ENCODE data around the gene PRKN. TPM values are rescaled to one million over a fixed set of nuclear protein-coding genes. Genes with fewer than 3 reads are reported as not detected.

The PRKN gene
- total RNA-seq, 2 donors from 2014 or later: 3.3 to 4.8 TPM

GRCh38 chr6:162264581-162264980, 463.0 kb downstream of the PRKN start:
- TF ChIP-seq CTCF (conservative IDR thresholded peaks at IDR 0.05): no peak
- DNase-seq: no peak
- Mint-ChIP-seq H3K4me1 (peaks cover 5% of the 10 kb centered on the region), H3K27ac (no peak overlapping the region), H3K4me3 (no peak overlapping the region), H3K9me3 (no peaks in the 10 kb centered on the region), H3K27me3 (ENCODE audit: insufficient read depth) (no peaks in the 10 kb centered on the region), H3K36me3 (ENCODE audit: low read depth) (no peaks in the 10 kb centered on the region)
- Histone ChIP-seq H3K4me1 (ENCODE audit: control insufficient read depth, insufficient read depth, low read length) (no peaks in the 10 kb centered on the region), H3K4me3 (ENCODE audit: low read length) (no peak overlapping the region), H3K36me3 (ENCODE audit: control insufficient read depth, insufficient read depth, low read length) (no peaks in the 10 kb centered on the region), H3K27ac (ENCODE audit: low read depth, low read length) (no peak overlapping the region), H3K9me3 (ENCODE audit: control insufficient read depth, low read length) (no peaks in the 10 kb centered on the region), H3K27me3 (ENCODE audit: control insufficient read depth, insufficient read depth, low read length, poor library complexity, severe bottlenecking) (no peaks in the 10 kb centered on the region), H3K9ac (ENCODE audit: extremely low read depth, low read length, poor library complexity, severe bottlenecking) (no peak overlapping the region)
- 59 to 70% methylated on average over 3 to 6 of the region's 6 CpGs for WGBS, 2 experiments (ENCODE audit: insufficient coverage in 1 of 2, insufficient read length in 1 of 2)

- no peaks in the 10 kb centered on the region for H3K9me3 ChIP-seq (ENCODE audit: control insufficient read depth, low read length)
- no peak overlapping the region for H3K27ac ChIP-seq (ENCODE audit: low read depth, low read length)
- H3K27me3 ChIP-seq (ENCODE audit: control insufficient read depth, insufficient read depth, low read length, poor library complexity, severe bottlenecking): no peaks in the 10 kb centered on the region
- H3K36me3 ChIP-seq (ENCODE audit: control insufficient read depth, insufficient read depth, low read length): no peaks in the 10 kb centered on the region
- 92 to 95% methylated on average over 4 to 15 of the region's 15 CpGs for WGBS, 2 experiments (ENCODE audit: insufficient coverage in 1 of 2, insufficient read length in 1 of 2)
- H3K9ac ChIP-seq (ENCODE audit: extremely low read depth, low read length, poor library complexity, severe bottlenecking): no peak overlapping the region
- no peak for TF ChIP-seq CTCF (conservative IDR thresholded peaks at IDR 0.05)
- Mint-ChIP-seq H3K9me3 (no peaks in the 10 kb centered on the region), H3K4me3 (no peak overlapping the region), H3K27me3 (ENCODE audit: insufficient read depth) (no peaks in the 10 kb centered on the region), H3K36me3 (ENCODE audit: low read depth) (no peaks in the 10 kb centered on the region), H3K4me1 (peaks cover 5% of the 10 kb centered on the region), H3K27ac (no peak overlapping the region)
- no peak for DNase-seq
- no peak overlapping the region for H3K4me3 ChIP-seq (ENCODE audit: low read length)
- no peaks in the 10 kb centered on the region for H3K4me1 ChIP-seq (ENCODE audit: control insufficient read depth, insufficient read depth, low read length)
Measured at GRCh38 chr6:162262466-162263196, 464.9 kb downstream of the PRKN start.

GRCh38 chr6:162261598-162261997, 466.0 kb downstream of the PRKN start:
- no CpG with 5 or more reads among the region's 1 CpG for WGBS, 2 experiments (ENCODE audit: insufficient coverage in 1 of 2, insufficient read length in 1 of 2)
- Mint-ChIP-seq H3K9me3 (no peaks in the 10 kb centered on the region), H3K4me1 (peaks cover 5% of the 10 kb centered on the region), H3K4me3 (no peak overlapping the region), H3K27ac (no peak overlapping the region), H3K36me3 (ENCODE audit: low read depth) (no peaks in the 10 kb centered on the region), H3K27me3 (ENCODE audit: insufficient read depth) (no peaks in the 10 kb centered on the region)
- Histone ChIP-seq H3K9ac (ENCODE audit: extremely low read depth, low read length, poor library complexity, severe bottlenecking) (no peak overlapping the region), H3K9me3 (ENCODE audit: control insufficient read depth, low read length) (no peaks in the 10 kb centered on the region), H3K4me1 (ENCODE audit: control insufficient read depth, insufficient read depth, low read length) (no peaks in the 10 kb centered on the region), H3K4me3 (ENCODE audit: low read length) (no peak overlapping the region), H3K27ac (ENCODE audit: low read depth, low read length) (no peak overlapping the region), H3K27me3 (ENCODE audit: control insufficient read depth, insufficient read depth, low read length, poor library complexity, severe bottlenecking) (no peaks in the 10 kb centered on the region), H3K36me3 (ENCODE audit: control insufficient read depth, insufficient read depth, low read length) (no peaks in the 10 kb centered on the region)
- TF ChIP-seq CTCF (conservative IDR thresholded peaks at IDR 0.05): no peak
- no peak for DNase-seq

Measured in endodermal cell (in vitro differentiated cells).